ENCODE data around the gene FSD1L.

Gene FSD1L

GRCh38 chr9:105447814-105448812, at the start of gene FSD1L (continued):
- TF ChIP-seq ZBTB11 (tag by site-specific recombination; conservative IDR thresholded peaks at IDR 0.05; ENCODE audit: low read depth) = no peak
- TF ChIP-seq ZNF639 (tag by site-specific recombination; IDR thresholded peaks at IDR 0.05) = no peak
- peak; percentile 70 for TF ChIP-seq ZBTB20 (tag by site-specific recombination; IDR thresholded peaks at IDR 0.05)
- TF ChIP-seq ZNF19 (tag by site-specific recombination; IDR thresholded peaks at IDR 0.05; ENCODE audit: low read depth) = no peak
- peak; percentile 32 for TF ChIP-seq ZFHX2 (tag by site-specific recombination; conservative IDR thresholded peaks at IDR 0.05)
- no peak for TF ChIP-seq ZNF223 (tag by site-specific recombination; IDR thresholded peaks at IDR 0.05)
- no peak for TF ChIP-seq ZNF169 (tag by site-specific recombination; IDR thresholded peaks at IDR 0.05)
- no peak for TF ChIP-seq OSR2 (tag by site-specific recombination; IDR thresholded peaks at IDR 0.05)
- TF ChIP-seq BCL11A (tag by site-specific recombination; IDR thresholded peaks at IDR 0.05; ENCODE audit: low read depth) = no peak
- no peak for TF ChIP-seq ZNF391 (tag by site-specific recombination; IDR thresholded peaks at IDR 0.05; ENCODE audit: borderline replicate concordance, low read depth)
- no peak for TF ChIP-seq ZNF558 (tag by site-specific recombination; IDR thresholded peaks at IDR 0.05)
- no peak for TF ChIP-seq ZNF155 (tag by site-specific recombination; IDR thresholded peaks at IDR 0.05)
- TF ChIP-seq ZNF335 (tag by site-specific recombination; conservative IDR thresholded peaks at IDR 0.05) = peak; percentile 47
- TF ChIP-seq ZNF302 (tag by site-specific recombination; IDR thresholded peaks at IDR 0.05; ENCODE audit: low read depth) = no peak
- no peak for TF ChIP-seq ZNF423 (tag by site-specific recombination; IDR thresholded peaks at IDR 0.05)
- peak; percentile 94 for TF ChIP-seq ZNF692 (tag by site-specific recombination; IDR thresholded peaks at IDR 0.05)
- no peak for TF ChIP-seq ZNF473 (tag by site-specific recombination; IDR thresholded peaks at IDR 0.05)
- no peak for TF ChIP-seq ZNF658 (tag by site-specific recombination; IDR thresholded peaks at IDR 0.05)
- TF ChIP-seq ZNF398 (tag by site-specific recombination; IDR thresholded peaks at IDR 0.05) = no peak
- TF ChIP-seq KLF1 (tag by site-specific recombination; IDR thresholded peaks at IDR 0.05) = peak; percentile 97
- TF ChIP-seq ZNF521 (tag by site-specific recombination; IDR thresholded peaks at IDR 0.05) = no peak
- no peak for TF ChIP-seq HOXA7 (CRISPR knock-in tag; IDR thresholded peaks at IDR 0.05; ENCODE audit: borderline replicate concordance)
- peak; percentile 88; the same call in 1 of the 2 replicates for TF ChIP-seq KLF8 (tag by site-specific recombination; IDR thresholded peaks at IDR 0.05)
- no peak for TF ChIP-seq ZBTB21 (tag by site-specific recombination; IDR thresholded peaks at IDR 0.05)
- peak; percentile 7; the same call in 1 of the 2 replicates for TF ChIP-seq GLIS1 (tag by site-specific recombination; IDR thresholded peaks at IDR 0.05)
- no peak for TF ChIP-seq ZNF292 (tag by site-specific recombination; IDR thresholded peaks at IDR 0.05; ENCODE audit: borderline replicate concordance, low read depth)
- TF ChIP-seq ZNF404 (tag by site-specific recombination; IDR thresholded peaks at IDR 0.05) = no peak
- TF ChIP-seq ZNF26 (tag by site-specific recombination; IDR thresholded peaks at IDR 0.05) = no peak
- TF ChIP-seq ZEB2 (tag by site-specific recombination; IDR thresholded peaks at IDR 0.05) = no peak
- TF ChIP-seq REPIN1 (tag by site-specific recombination; IDR thresholded peaks at IDR 0.05; ENCODE audit: low read depth) = 0 out of 2 replicates have a peak, but pooled peaks have one; percentile 3
- TF ChIP-seq ZNF48 (tag by site-specific recombination; IDR thresholded peaks at IDR 0.05) = no peak
